GM12878 (cell line): ENCODE results near the gene TRIM71. TPM values are rescaled to one million over a fixed set of nuclear protein-coding genes. Genes with fewer than 3 reads are reported as not detected.

ENCODE experiments used
- ATAC-seq: fragments of 200-7000 bp; cut with Tn5 transposase; 3 replicates; pipeline ENCODE4 v1.9.1; 2020; ENCODE audit warnings: mild to moderate bottlenecking, moderate library complexity
- BruUV-seq: library from RNA; stranded (reverse); fragments of 400-500 nt; replicated peaks from 2 replicates; lab custom pipeline; 2021; lab: Mats Ljungman, UMichigan
- CTCF ChIA-PET: fragments of 300-600 bp; sonication (Branson Sonifier 250); formaldehyde crosslinking; extraction: SDS; loops from one replicate; lab custom pipeline; 2021; ENCODE audit warnings: inconsistent platforms; lab: Yijun Ruan, JAX
- POLR2A ChIA-PET: fragments of 350-600 bp; formaldehyde crosslinking; extraction: SDS; loops from one replicate; lab custom pipeline; 2021; ENCODE audit warnings: inconsistent platforms; lab: Charles Lee
- RAD21 ChIA-PET: fragments of 300-600 bp; sonication (Branson Sonifier 250); formaldehyde crosslinking; loops from one replicate; lab custom pipeline; 2023; ENCODE audit warnings: antibody characterized with exemption; ENCODE audit not compliant: unreplicated experiment; lab: Charles Lee
- SMC1A ChIA-PET: fragments of 300-600 bp; sonication (Branson Sonifier 250); formaldehyde crosslinking; loops from one replicate; lab custom pipeline; 2023; ENCODE audit not compliant: unreplicated experiment, uncharacterized antibody; lab: Charles Lee
- DNase-seq: peaks from one replicate; pipeline ENCODE4 v3.0.0-alpha.2; 2011; ENCODE audit warnings: low read depth, low spot score
- FAIRE-seq: peaks from 3 replicates; lab custom pipeline; 2011; peaks lifted over from hg19 to GRCh38; lab: Jason Lieb, UNC
- H2AFZ ChIP-seq: 2 replicates; pipeline ENCODE4 v1.6.0; 2011; ENCODE audit warnings: low read depth, low read length, control low read depth; ENCODE audit not compliant: control insufficient read depth
- H3K27ac ChIP-seq: 2 replicates; pipeline ENCODE4 v1.5.1; 2011; ENCODE audit warnings: control low read depth; ENCODE audit not compliant: control insufficient read depth, insufficient read depth
- H3K27me3 ChIP-seq, 2 experiments: replicated peaks in 1 of 2; 2 replicates each; pipeline versions ENCODE4 v1.6.0 to v1.6.1; 2011; ENCODE audit warnings: low read length in 1 of 2; ENCODE audit not compliant: control insufficient read depth in 2 of 2, insufficient read depth in 2 of 2
- H3K36me3 ChIP-seq, 2 experiments: 2 replicates each; pipeline ENCODE4 v1.5.1; 2011; ENCODE audit warnings: low read length in 1 of 2; ENCODE audit not compliant: control insufficient read depth in 2 of 2, insufficient read depth in 2 of 2
- H3K4me1 ChIP-seq: 2 replicates; pipeline ENCODE4 v1.6.1; 2011; ENCODE audit warnings: mild to moderate bottlenecking, low read length, moderate library complexity, mixed read lengths; ENCODE audit not compliant: control insufficient read depth, insufficient read depth
- H3K4me2 ChIP-seq: 2 replicates; pipeline ENCODE4 v1.6.0; 2011; ENCODE audit warnings: control low read depth; ENCODE audit not compliant: control insufficient read depth, insufficient read depth
- H3K4me3 ChIP-seq: fragments of 200-600 bp; sonication (generic); 2 replicates; pipeline ENCODE4 v1.5.1; 2016
- H3K79me2 ChIP-seq: 2 replicates; pipeline ENCODE4 v1.6.0; 2011; ENCODE audit warnings: low read length; ENCODE audit not compliant: control insufficient read depth, insufficient read depth
- H3K9ac ChIP-seq: 2 replicates; pipeline ENCODE4 v1.8.0; 2011; ENCODE audit warnings: low read length, control low read depth, mixed read lengths; ENCODE audit not compliant: control insufficient read depth, insufficient read depth
- H3K9me3 ChIP-seq: replicated peaks from 3 replicates; pipeline ENCODE4 v1.5.1; 2011; ENCODE audit warnings: mild to moderate bottlenecking, low read length; ENCODE audit not compliant: control insufficient read depth, insufficient read depth
- H4K20me1 ChIP-seq: 2 replicates; pipeline ENCODE4 v1.6.0; 2011; ENCODE audit not compliant: control insufficient read depth, insufficient read depth
- BHLHE40 ChIP-seq, 2 experiments: fragments of 450-650 bp in 1 of 2; IDR thresholded peaks; 2 replicates each; pipeline ENCODE4 v1.6.1; 2011 to 2017; ENCODE audit warnings: low read depth in 2 of 2, borderline replicate concordance in 1 of 2, improper control_type of control experiment in 1 of 2, low read length in 1 of 2, mild to moderate bottlenecking in 1 of 2
- BRCA1 ChIP-seq: IDR thresholded peaks from 2 replicates; pipeline ENCODE4 v1.6.1; 2011; ENCODE audit warnings: low read depth, low read length, improper control_type of control experiment
- ETV6 ChIP-seq, 2 experiments: fragments of 450-650 bp in 1 of 2; IDR thresholded peaks in 1 of 2; conservative IDR thresholded peaks in 1 of 2; 2 replicates each; pipeline ENCODE4 v1.6.1; 2014; ENCODE audit warnings: antibody characterized with exemption in 1 of 2, borderline replicate concordance in 1 of 2, low read depth in 1 of 2, mild to moderate bottlenecking in 1 of 2, moderate library complexity in 1 of 2
- EZH2 ChIP-seq: IDR thresholded peaks from 2 replicates; pipeline ENCODE4 v1.6.1; 2012; ENCODE audit warnings: low read depth, mild to moderate bottlenecking, control low read depth, inconsistent platforms, low read length, borderline replicate concordance; ENCODE audit not compliant: control insufficient read depth
- IKZF1 ChIP-seq: fragments of 450-650 bp; conservative IDR thresholded peaks from 2 replicates; pipeline ENCODE4 v1.6.1; 2017; ENCODE audit warnings: antibody characterized with exemption, mild to moderate bottlenecking
- JUNB ChIP-seq: IDR thresholded peaks from 2 replicates; pipeline ENCODE4 v1.6.1; 2016; ENCODE audit warnings: antibody characterized with exemption, mild to moderate bottlenecking
- NFXL1 ChIP-seq: fragments of 450-650 bp; IDR thresholded peaks from 2 replicates; pipeline ENCODE4 v1.6.1; 2017; ENCODE audit warnings: antibody characterized with exemption, mild to moderate bottlenecking, borderline replicate concordance
- NFYA ChIP-seq: IDR thresholded peaks from 2 replicates; pipeline ENCODE4 v1.6.1; 2011; ENCODE audit warnings: low read depth, mild to moderate bottlenecking, low read length, improper control_type of control experiment, borderline replicate concordance
- NR2C1 ChIP-seq: fragments of 450-650 bp; IDR thresholded peaks from 2 replicates; pipeline ENCODE4 v1.6.1; 2017; ENCODE audit warnings: antibody characterized with exemption, mild to moderate bottlenecking, moderate library complexity
- WGBS: methylation state at CpG from one replicate; pipeline ENCODE4 v1.1.6; 2016; ENCODE audit warnings: low lambda C conversion rate; ENCODE audit not compliant: insufficient replicate concordance, insufficient coverage; ENCODE audit errors: missing lambda C conversion rate; 5-methylcytosine and 5-hydroxymethylcytosine counted together
- in situ Hi-C: fragments of 300-500 bp; cut with MboI; formaldehyde crosslinking; loops from 9 replicates; pipeline ENCODE4 v1.14.3; 2018; ENCODE audit warnings: mixed read lengths
- intact Hi-C: fragments of 100-400 bp; cut with micrococcal nuclease; formaldehyde crosslinking; loops from one replicate; pipeline ENCODE4 v1.14.2; 2022; ENCODE audit not compliant: unreplicated experiment
- polyA plus RNA-seq, 11 experiments: library from polyadenylated mRNA; depleted of rRNA in 4 of 11; unstranded in 6 of 11; stranded (reverse) in 5 of 11; fragments of >200 nt; fragmentation: Nextera tagmentation in 4 of 11; fragmentation: Illumina TruSeq in 1 of 11; extraction: Ambion mirVana in 4 of 11; extraction: Trizol in 1 of 11; gene quantifications; 1 replicate in 1 of 11; 2 replicates in 10 of 11; pipeline versions ENCODE4 v1.2.1 to v1.2.3, GENCODE V29; 2011 to 2016; ENCODE audit warnings: inconsistent platforms in 2 of 11, missing spikeins in 2 of 11, low read depth in 1 of 11
- total RNA-seq, 4 experiments: library from RNA; depleted of rRNA in 3 of 4; stranded (reverse); fragments of >200 nt in 3 of 4; fragmentation: Illumina TruSeq in 1 of 4; extraction: Trizol in 1 of 4; gene quantifications; 2 replicates each; pipeline versions ENCODE4 v1.2.1 to v1.2.3, GENCODE V29; 2013 to 2021
- TF ChIP-seq, protein P1 (sequence below): IDR thresholded peaks from 2 replicates; pipeline ENCODE4 v1.6.1; 2011; ENCODE audit warnings: borderline replicate concordance, low read depth, mild to moderate bottlenecking, moderate library complexity, mixed read lengths, low read length; ENCODE audit not compliant: insufficient read depth; ENCODE audit errors: extremely low read length
- TF ChIP-seq, protein P2 (sequence below): IDR thresholded peaks from 2 replicates; pipeline ENCODE4 v1.6.1; 2011; ENCODE audit warnings: mild to moderate bottlenecking, low read depth, low read length, moderate library complexity; ENCODE audit not compliant: insufficient replicate concordance
- TF ChIP-seq, protein P3 (sequence below): IDR thresholded peaks from 2 replicates; pipeline ENCODE4 v1.6.1; 2012; ENCODE audit warnings: low read depth, low read length, improper control_type of control experiment

The TRIM71 gene
- total and polyA plus RNA-seq, 10 of the 15 experiments (the other 5 are each of a cell fraction or from before 2014, with no cell fraction given): 0.02 to 1.8 (median 0.16) TPM

DNA sequence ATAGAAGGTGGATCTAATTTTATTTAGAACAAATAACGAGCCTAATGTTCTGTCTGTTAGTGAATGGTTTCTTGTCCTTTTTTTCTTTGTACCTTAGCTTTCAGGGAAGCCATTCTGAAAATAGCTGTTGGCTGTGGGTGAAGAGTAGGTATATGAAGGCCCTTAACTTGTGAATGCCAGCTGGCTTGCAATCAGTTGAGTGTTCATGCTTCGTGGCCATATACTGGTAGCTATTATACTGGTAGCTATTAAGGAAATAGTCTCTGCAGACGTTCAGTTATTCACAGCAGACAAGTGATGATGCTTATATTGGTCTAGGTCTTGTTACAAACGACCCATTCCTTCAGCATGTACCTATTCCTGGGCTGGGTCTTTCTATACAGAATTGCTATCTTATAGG lies 18.8 kb downstream of the TRIM71 start:
- no peak for ATAC-seq
- Histone ChIP-seq H3K4me2 (no peak overlapping the region), H2AFZ (no peak overlapping the region), H3K27me3 (no peaks in the 10 kb centered on the region), H3K27ac (no peak overlapping the region), H3K36me3 (no peaks in the 10 kb centered on the region), H3K79me2 (no peaks in the 10 kb centered on the region), H4K20me1 (no peaks in the 10 kb centered on the region), H3K9me3 (no peaks in the 10 kb centered on the region), H3K9ac (no peak overlapping the region), H3K4me1 (no peaks in the 10 kb centered on the region), H3K4me3 (no peak overlapping the region)
- DNase-seq: no peak
- ChIA-PET CTCF (interaction anchor here (0.5 to 0.9 kb wide), 2 partner anchors 16 to 30 kb away, joined by 3 to 4 read pairs; no protein-coding TSS in a partner anchor), SMC1A (interaction anchor here (1.0 to 1.3 kb wide), 2 partner anchors 22 to 49 kb away, joined by 4 read pairs; no protein-coding TSS in a partner anchor), POLR2A (no interaction called here), RAD21 (interaction anchor here (0.6 kb wide), 2 partner anchors 14 to 55 kb away, joined by 3 read pairs; no protein-coding TSS in a partner anchor)
- WGBS: 11% methylated on average over 4 of the region's 4 CpGs
- intact Hi-C loops: no loop called here
- in situ Hi-C loops: no loop called here
- FAIRE-seq: no peak
- no peak for TF ChIP-seq JUNB
- TF ChIP-seq, protein P1, sequence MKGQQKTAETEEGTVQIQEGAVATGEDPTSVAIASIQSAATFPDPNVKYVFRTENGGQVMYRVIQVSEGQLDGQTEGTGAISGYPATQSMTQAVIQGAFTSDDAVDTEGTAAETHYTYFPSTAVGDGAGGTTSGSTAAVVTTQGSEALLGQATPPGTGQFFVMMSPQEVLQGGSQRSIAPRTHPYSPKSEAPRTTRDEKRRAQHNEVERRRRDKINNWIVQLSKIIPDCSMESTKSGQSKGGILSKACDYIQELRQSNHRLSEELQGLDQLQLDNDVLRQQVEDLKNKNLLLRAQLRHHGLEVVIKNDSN: no peak
- no peak for TF ChIP-seq NFXL1
- TF ChIP-seq, protein P2, sequence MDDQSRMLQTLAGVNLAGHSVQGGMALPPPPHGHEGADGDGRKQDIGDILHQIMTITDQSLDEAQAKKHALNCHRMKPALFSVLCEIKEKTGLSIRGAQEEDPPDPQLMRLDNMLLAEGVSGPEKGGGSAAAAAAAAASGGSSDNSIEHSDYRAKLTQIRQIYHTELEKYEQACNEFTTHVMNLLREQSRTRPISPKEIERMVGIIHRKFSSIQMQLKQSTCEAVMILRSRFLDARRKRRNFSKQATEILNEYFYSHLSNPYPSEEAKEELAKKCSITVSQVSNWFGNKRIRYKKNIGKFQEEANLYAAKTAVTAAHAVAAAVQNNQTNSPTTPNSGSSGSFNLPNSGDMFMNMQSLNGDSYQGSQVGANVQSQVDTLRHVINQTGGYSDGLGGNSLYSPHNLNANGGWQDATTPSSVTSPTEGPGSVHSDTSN: no peak
- no peak for TF ChIP-seq IKZF1
- TF ChIP-seq, protein P3, sequence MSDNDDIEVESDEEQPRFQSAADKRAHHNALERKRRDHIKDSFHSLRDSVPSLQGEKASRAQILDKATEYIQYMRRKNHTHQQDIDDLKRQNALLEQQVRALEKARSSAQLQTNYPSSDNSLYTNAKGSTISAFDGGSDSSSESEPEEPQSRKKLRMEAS: no peak
- TF ChIP-seq NR2C1: no peak
- TF ChIP-seq EZH2: no peak
- TF ChIP-seq BHLHE40 (IDR thresholded peaks at IDR 0.05; ENCODE audit: borderline replicate concordance in 1 of 2, low read depth in 2 of 2, low read length in 1 of 2): no peak
- TF ChIP-seq NFYA: no peak
- no peak for TF ChIP-seq ETV6 (conservative IDR thresholded peaks at IDR 0.05 in 1 of 2, IDR thresholded peaks at IDR 0.05 in 1 of 2; ENCODE audit: borderline replicate concordance in 1 of 2, low read depth in 1 of 2)
- no peak for TF ChIP-seq BRCA1
- no TSS peak for BruUV-seq
